SK-N-SH treated with all-trans-retinoic acid at 6 μM for 48 hours (cell line): ENCODE results near the gene TCF25.

Source experiments
- ARNTL ChIP-seq: fragments of 450-650 bp; formaldehyde crosslinking; IDR thresholded peaks from 2 replicates; pipeline ENCODE4 v1.5.0; 2020; ENCODE audit warnings: low read depth, mild to moderate bottlenecking, moderate library complexity, borderline replicate concordance
- ESRRG ChIP-seq: fragments of 250-450 bp; sonication (Bioruptor Pico); IDR thresholded peaks from 2 replicates; pipeline ENCODE4 v1.6.1; 2021; ENCODE audit warnings: mild to moderate bottlenecking
- ISL1 ChIP-seq: fragments of 250-450 bp; sonication (Bioruptor Pico); IDR thresholded peaks from 2 replicates; pipeline ENCODE4 v2.1.2; 2022; ENCODE audit warnings: mild to moderate bottlenecking, moderate library complexity
- OSR1 ChIP-seq: fragments of 250-450 bp; sonication (Bioruptor Pico); IDR thresholded peaks from 2 replicates; pipeline ENCODE4 v1.8.0; 2022; ENCODE audit warnings: moderate library complexity, mild to moderate bottlenecking, inconsistent platforms
- PPARA ChIP-seq: fragments of 250-450 bp; sonication (Bioruptor Pico); IDR thresholded peaks from 2 replicates; pipeline ENCODE4 v1.5.0; 2020; ENCODE audit warnings: mild to moderate bottlenecking, borderline replicate concordance
- RARB ChIP-seq: fragments of 250-450 bp; sonication (Bioruptor Pico); IDR thresholded peaks from 2 replicates; pipeline ENCODE4 v1.8.0; 2021; ENCODE audit warnings: mild to moderate bottlenecking, moderate library complexity
- ZFP3 ChIP-seq: fragments of 250-450 bp; sonication (Bioruptor Pico); IDR thresholded peaks from 2 replicates; pipeline ENCODE4 v1.5.0; 2020; ENCODE audit warnings: mild to moderate bottlenecking, moderate library complexity
- ZFP30 ChIP-seq: fragments of 450-650 bp; formaldehyde crosslinking; IDR thresholded peaks from 2 replicates; pipeline ENCODE4 v1.5.0; 2022; ENCODE audit warnings: mild to moderate bottlenecking, moderate library complexity
- ZNF565 ChIP-seq: fragments of 450-650 bp; formaldehyde crosslinking; conservative IDR thresholded peaks from 2 replicates; pipeline ENCODE4 v1.5.0; 2020; ENCODE audit warnings: low read depth, mild to moderate bottlenecking, moderate library complexity
- ZNF8 ChIP-seq: fragments of 450-650 bp; formaldehyde crosslinking; IDR thresholded peaks from 2 replicates; pipeline ENCODE4 v1.5.0; 2020; ENCODE audit warnings: mild to moderate bottlenecking, moderate library complexity
- TF ChIP-seq, protein P1 (sequence below): fragments of 250-450 bp; sonication (Bioruptor Pico); IDR thresholded peaks from 2 replicates; pipeline ENCODE4 v1.5.1; 2020; ENCODE audit warnings: low read depth, mild to moderate bottlenecking, moderate library complexity
- TF ChIP-seq, protein P2 (sequence below): fragments of 250-450 bp; sonication (Bioruptor Pico); IDR thresholded peaks from 2 replicates; pipeline ENCODE4 v1.8.0; 2020; ENCODE audit warnings: mild to moderate bottlenecking, moderate library complexity, borderline replicate concordance
- TF ChIP-seq, protein P3 (sequence below): fragments of 250-450 bp; sonication (Bioruptor Pico); IDR thresholded peaks from 2 replicates; pipeline ENCODE4 v1.5.1; 2021; ENCODE audit warnings: mild to moderate bottlenecking, moderate library complexity
- TF ChIP-seq, protein P4 (sequence below): fragments of 250-450 bp; sonication (Bioruptor Pico); IDR thresholded peaks from 2 replicates; pipeline ENCODE4 v1.8.0; 2021; ENCODE audit warnings: low read depth, mild to moderate bottlenecking, moderate library complexity, borderline replicate concordance

DNA sequence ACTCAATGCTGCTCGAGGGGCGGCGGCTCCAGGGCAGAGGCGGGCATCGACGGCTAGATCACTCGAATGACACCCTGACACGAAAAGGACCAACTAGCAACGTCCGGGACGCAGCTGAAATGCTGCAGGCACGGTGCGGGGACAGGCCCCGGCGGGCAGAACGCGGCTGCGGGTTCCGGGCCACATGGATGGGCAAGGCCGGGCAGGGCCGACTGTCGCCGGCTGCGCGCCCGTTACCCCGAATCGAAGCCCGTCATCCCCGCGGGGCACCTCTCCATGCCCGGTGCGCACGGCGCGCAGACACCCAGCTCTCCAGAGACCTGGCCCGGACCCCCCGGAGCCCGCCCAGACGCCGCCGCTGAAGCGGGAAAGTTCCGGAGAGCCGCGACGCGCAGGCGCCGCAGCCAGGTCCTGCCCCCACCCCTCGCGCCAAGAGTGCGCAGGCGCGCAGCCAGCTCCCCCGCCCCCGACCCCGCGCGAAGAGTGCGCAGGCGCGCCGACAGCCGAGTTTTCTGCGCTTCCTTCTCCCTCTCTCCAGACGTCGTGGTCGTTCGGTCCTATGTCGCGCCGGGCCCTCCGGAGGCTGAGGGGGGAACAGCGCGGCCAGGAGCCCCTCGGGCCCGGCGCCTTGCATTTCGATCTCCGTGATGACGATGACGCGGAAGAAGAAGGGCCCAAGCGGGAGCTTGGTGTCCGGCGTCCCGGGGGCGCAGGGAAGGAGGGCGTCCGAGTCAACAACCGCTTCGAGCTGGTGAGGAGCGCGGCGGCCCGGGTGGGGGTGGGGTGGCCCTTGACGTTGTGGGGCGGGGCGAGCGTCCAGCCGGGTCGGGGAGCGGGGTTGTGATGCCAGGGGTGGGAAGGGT, at the start of gene TCF25:
- TF ChIP-seq RARB (no peak), ZNF565 (CRISPR knock-in tag) (no peak), ESRRG (no peak), ZFP30 (no peak), ISL1 (CRISPR knock-in tag) (no peak), ZFP3 (CRISPR knock-in tag) (no peak), ARNTL (CRISPR knock-in tag) (no peak), PPARA (CRISPR knock-in tag) (no peak), ZNF8 (no peak), OSR1 (CRISPR knock-in tag) (no peak)
- TF ChIP-seq, protein P1, sequence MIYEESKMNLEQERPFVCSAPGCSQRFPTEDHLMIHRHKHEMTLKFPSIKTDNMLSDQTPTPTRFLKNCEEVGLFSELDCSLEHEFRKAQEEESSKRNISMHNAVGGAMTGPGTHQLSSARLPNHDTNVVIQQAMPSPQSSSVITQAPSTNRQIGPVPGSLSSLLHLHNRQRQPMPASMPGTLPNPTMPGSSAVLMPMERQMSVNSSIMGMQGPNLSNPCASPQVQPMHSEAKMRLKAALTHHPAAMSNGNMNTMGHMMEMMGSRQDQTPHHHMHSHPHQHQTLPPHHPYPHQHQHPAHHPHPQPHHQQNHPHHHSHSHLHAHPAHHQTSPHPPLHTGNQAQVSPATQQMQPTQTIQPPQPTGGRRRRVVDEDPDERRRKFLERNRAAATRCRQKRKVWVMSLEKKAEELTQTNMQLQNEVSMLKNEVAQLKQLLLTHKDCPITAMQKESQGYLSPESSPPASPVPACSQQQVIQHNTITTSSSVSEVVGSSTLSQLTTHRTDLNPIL (CRISPR knock-in tag): no peak
- TF ChIP-seq, protein P2, sequence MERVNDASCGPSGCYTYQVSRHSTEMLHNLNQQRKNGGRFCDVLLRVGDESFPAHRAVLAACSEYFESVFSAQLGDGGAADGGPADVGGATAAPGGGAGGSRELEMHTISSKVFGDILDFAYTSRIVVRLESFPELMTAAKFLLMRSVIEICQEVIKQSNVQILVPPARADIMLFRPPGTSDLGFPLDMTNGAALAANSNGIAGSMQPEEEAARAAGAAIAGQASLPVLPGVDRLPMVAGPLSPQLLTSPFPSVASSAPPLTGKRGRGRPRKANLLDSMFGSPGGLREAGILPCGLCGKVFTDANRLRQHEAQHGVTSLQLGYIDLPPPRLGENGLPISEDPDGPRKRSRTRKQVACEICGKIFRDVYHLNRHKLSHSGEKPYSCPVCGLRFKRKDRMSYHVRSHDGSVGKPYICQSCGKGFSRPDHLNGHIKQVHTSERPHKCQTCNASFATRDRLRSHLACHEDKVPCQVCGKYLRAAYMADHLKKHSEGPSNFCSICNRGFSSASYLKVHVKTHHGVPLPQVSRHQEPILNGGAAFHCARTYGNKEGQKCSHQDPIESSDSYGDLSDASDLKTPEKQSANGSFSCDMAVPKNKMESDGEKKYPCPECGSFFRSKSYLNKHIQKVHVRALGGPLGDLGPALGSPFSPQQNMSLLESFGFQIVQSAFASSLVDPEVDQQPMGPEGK (CRISPR knock-in tag): no peak
- TF ChIP-seq, protein P3, sequence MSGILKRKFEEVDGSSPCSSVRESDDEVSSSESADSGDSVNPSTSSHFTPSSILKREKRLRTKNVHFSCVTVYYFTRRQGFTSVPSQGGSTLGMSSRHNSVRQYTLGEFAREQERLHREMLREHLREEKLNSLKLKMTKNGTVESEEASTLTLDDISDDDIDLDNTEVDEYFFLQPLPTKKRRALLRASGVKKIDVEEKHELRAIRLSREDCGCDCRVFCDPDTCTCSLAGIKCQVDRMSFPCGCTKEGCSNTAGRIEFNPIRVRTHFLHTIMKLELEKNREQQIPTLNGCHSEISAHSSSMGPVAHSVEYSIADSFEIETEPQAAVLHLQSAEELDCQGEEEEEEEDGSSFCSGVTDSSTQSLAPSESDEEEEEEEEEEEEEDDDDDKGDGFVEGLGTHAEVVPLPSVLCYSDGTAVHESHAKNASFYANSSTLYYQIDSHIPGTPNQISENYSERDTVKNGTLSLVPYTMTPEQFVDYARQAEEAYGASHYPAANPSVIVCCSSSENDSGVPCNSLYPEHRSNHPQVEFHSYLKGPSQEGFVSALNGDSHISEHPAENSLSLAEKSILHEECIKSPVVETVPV: no peak
- TF ChIP-seq, protein P4, sequence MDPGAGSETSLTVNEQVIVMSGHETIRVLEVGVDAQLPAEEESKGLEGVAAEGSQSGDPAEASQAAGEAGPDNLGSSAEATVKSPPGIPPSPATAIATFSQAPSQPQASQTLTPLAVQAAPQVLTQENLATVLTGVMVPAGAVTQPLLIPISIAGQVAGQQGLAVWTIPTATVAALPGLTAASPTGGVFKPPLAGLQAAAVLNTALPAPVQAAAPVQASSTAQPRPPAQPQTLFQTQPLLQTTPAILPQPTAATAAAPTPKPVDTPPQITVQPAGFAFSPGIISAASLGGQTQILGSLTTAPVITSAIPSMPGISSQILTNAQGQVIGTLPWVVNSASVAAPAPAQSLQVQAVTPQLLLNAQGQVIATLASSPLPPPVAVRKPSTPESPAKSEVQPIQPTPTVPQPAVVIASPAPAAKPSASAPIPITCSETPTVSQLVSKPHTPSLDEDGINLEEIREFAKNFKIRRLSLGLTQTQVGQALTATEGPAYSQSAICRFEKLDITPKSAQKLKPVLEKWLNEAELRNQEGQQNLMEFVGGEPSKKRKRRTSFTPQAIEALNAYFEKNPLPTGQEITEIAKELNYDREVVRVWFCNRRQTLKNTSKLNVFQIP (CRISPR knock-in tag): no peak
